Kidney epithelial cell (primary cell): Measurements from ENCODE around the gene CABP7. TPM values are rescaled to one million over a fixed set of nuclear protein-coding genes. Genes with fewer than 3 reads are reported as not detected.

ENCODE experiments used
- DNase-seq: peaks from one replicate; pipeline ENCODE4 v3.0.0-alpha.2; 2010; ENCODE audit warnings: low read depth
- H3K27me3 ChIP-seq: 2 replicates; pipeline ENCODE4 v1.6.0; 2011; ENCODE audit warnings: low read length; ENCODE audit not compliant: control insufficient read depth, insufficient read depth
- H3K36me3 ChIP-seq: 2 replicates; pipeline ENCODE4 v1.5.1; 2011; ENCODE audit warnings: low read length; ENCODE audit not compliant: control insufficient read depth, insufficient read depth
- H3K4me3 ChIP-seq: 2 replicates; pipeline ENCODE4 v1.5.1; 2011; ENCODE audit warnings: low read depth, mild to moderate bottlenecking, control low read depth, low read length
- total RNA-seq: library from RNA; depleted of rRNA; stranded (reverse); fragments of >200 nt; gene quantifications from 2 replicates; pipeline ENCODE4 v1.2.3, GENCODE V29; 2015
- TF ChIP-seq, protein P1 (sequence below): IDR thresholded peaks from 2 replicates; pipeline ENCODE4 v1.5.1; 2011; ENCODE audit warnings: mild to moderate bottlenecking, moderate library complexity, low read length, control low read depth, inconsistent platforms; ENCODE audit not compliant: insufficient read depth, poor library complexity, severe bottlenecking

The CABP7 gene
- total RNA-seq, 1 donor from 2014 or later, result not detected

DNA sequence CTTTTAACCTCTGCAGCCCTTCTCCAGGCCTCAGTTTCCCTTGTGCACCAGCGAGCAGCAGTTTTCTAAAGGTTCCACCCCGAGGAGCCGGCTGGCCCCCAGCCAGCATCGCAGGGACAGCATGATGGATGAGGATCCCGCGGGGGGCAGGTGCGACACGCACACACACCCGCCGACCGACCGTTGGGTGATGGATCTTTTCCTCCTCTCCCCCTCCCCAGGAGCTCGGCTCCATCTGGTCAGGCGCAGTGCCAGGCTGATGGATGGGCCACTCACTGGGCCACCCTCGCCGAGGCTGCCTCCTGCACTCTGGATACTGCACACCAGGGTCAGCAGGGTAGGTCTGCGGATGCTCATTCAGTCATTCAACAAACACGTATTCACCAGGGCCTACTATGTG, 12.8 kb upstream of the CABP7 start:
- DNase-seq, result no peak
- Histone ChIP-seq H3K4me3 (no peak overlapping the region), H3K36me3 (no peaks in the 10 kb centered on the region), H3K27me3 (peaks cover 37% of the 10 kb centered on the region)
- TF ChIP-seq, protein P1, sequence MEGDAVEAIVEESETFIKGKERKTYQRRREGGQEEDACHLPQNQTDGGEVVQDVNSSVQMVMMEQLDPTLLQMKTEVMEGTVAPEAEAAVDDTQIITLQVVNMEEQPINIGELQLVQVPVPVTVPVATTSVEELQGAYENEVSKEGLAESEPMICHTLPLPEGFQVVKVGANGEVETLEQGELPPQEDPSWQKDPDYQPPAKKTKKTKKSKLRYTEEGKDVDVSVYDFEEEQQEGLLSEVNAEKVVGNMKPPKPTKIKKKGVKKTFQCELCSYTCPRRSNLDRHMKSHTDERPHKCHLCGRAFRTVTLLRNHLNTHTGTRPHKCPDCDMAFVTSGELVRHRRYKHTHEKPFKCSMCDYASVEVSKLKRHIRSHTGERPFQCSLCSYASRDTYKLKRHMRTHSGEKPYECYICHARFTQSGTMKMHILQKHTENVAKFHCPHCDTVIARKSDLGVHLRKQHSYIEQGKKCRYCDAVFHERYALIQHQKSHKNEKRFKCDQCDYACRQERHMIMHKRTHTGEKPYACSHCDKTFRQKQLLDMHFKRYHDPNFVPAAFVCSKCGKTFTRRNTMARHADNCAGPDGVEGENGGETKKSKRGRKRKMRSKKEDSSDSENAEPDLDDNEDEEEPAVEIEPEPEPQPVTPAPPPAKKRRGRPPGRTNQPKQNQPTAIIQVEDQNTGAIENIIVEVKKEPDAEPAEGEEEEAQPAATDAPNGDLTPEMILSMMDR, result no peak

DNA sequence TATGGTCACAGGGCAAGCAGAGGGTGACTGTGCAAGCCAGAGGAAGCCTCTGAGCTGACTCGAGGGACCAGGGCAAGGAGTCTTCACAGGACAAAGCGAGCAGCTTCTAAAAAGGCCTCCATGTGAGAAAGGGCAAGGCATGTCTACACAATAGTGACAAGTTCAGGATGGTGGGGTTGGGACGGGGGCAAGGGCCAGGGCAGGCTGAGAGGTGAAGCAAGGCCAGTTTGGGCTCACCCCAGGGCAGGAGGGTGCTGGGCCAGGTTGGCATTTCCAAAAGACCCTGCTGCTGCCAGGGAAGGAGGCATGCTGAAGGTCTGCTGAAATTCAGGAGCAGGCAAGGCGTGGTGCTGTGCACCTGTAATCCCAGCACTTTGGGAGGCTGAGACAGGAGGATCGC, 12.3 kb upstream of the CABP7 start:
- TF ChIP-seq, protein P1, result no peak
- no peak overlapping the region for H3K4me3 ChIP-seq

DNA sequence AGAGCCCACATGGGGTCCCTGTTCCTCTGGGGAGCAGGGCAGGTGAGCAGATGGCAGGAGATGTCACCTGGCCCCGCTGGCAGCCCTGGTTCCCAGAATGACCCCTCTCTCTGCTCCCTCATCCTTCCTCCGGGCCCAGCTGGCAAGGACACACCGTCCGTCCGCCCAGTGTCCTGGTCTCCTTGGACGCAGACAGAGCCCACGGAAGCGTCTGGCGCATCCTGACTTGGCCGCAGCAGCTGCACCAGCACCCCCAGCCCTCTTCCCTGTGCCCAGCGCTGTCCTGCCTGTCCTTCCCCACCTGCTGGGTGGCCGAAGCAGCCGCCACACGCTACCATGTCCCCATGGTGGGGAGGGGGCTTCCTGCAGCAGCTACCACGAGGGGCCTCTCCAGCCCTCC, 9.6 kb upstream of the CABP7 start:
- TF ChIP-seq, protein P1, result no peak
- DNase-seq, result no peak
- Histone ChIP-seq H3K4me3 (no peak overlapping the region), H3K27me3 (peaks cover 45% of the 10 kb centered on the region), H3K36me3 (no peaks in the 10 kb centered on the region)

More for the DNA sequence above, 12.3 kb upstream of the CABP7 start:
- DNase-seq, result no peak
- Histone ChIP-seq H3K27me3 (peaks cover 39% of the 10 kb centered on the region), H3K36me3 (no peaks in the 10 kb centered on the region)

- peaks cover 50% of the 10 kb centered on the region for H3K27me3 ChIP-seq
- no peak overlapping the region for H3K4me3 ChIP-seq
- TF ChIP-seq, protein P1, result no peak
- no peak for DNase-seq
- H3K36me3 ChIP-seq, result no peaks in the 10 kb centered on the region
Measured at GRCh38 chr22:29710922-29711593, 8.7 kb upstream of the CABP7 start.

DNA sequence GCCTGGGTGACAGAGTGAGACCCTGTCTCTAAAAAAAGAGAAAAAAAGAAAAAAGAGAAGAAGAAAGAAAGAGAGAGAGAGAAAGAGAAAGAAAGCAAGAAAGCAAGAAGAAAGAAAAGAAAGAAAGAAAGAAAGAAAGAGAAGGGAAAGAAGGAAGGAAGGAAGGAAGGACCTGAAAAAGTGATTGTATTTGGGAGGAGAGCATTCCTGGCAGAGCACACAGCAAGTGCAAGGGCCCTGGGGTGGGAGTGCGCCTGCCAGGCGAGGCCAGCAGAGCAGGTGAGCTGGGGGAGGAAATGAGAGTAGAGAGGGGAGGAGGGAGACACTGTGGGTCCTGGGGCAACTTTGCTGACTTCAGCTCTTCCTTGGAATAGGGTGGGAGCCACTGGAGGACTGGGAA, 7.7 kb upstream of the CABP7 start:
- H3K4me3 ChIP-seq, result no peak overlapping the region
- H3K27me3 ChIP-seq, result peaks cover 43% of the 10 kb centered on the region
- H3K36me3 ChIP-seq, result no peaks in the 10 kb centered on the region
- DNase-seq, result no peak
- TF ChIP-seq, protein P1, result no peak

DNA sequence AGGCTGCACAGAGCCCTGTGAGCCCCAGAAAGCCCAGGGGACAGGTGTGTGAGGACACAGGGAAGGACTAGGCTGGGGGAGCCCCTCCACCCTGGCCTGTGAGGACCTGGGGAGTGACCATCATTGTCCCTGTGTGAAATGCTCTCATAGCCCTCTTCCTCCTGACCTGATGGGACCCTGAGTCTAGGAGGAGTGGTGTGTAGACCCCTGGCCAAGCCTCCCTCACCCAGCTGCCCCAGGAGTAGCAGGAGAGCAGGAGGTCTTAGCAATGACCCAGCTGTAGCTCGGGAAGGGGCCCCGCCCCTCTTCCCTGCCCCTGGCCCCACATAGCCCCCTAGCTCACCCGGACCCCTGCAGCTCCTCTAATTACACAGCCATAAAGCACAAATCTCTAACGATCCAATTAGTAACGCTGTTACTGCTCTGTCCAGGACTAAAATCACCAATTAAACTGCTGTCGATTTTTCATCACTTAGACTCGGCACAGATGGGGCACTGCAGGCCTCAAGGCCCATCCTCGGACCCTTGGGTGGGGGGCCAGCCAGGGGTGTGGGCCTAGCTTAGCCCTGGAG, 6.6 kb upstream of the CABP7 start:
- Histone ChIP-seq H3K36me3 (no peaks in the 10 kb centered on the region), H3K27me3 (peaks cover 40% of the 10 kb centered on the region), H3K4me3 (no peak overlapping the region)
- TF ChIP-seq, protein P1, result no peak
- no peak for DNase-seq
